GM12878 (cell line): Measurements from ENCODE around the gene NFYC. TPM values are rescaled to one million over a fixed set of nuclear protein-coding genes. Genes with fewer than 3 reads are reported as not detected.
A peak's percentile ranks its signal among the peaks of the same experiment; 100 is the strongest.

Experiments used
- ASH2L ChIP-seq: fragments of 300-600, 200-600 bp; sonication (generic); IDR thresholded peaks from 2 replicates; pipeline ENCODE4 v1.6.1; 2017; ENCODE audit warnings: low read depth, mild to moderate bottlenecking, borderline replicate concordance
- ATF3 ChIP-seq: IDR thresholded peaks from 2 replicates; pipeline ENCODE4 v1.6.1; 2011; ENCODE audit warnings: low read depth, mild to moderate bottlenecking, low read length, moderate library complexity, borderline replicate concordance; ENCODE audit errors: extremely low read depth
- BCL11A ChIP-seq: IDR thresholded peaks from 2 replicates; pipeline ENCODE4 v1.6.1; 2011; ENCODE audit warnings: low read depth, low read length
- BRCA1 ChIP-seq: IDR thresholded peaks from 2 replicates; pipeline ENCODE4 v1.6.1; 2011; ENCODE audit warnings: low read depth, low read length, improper control_type of control experiment
- CHD2 ChIP-seq: IDR thresholded peaks from 2 replicates; pipeline ENCODE4 v1.6.1; 2011; ENCODE audit warnings: low read depth, low read length, improper control_type of control experiment, borderline replicate concordance
- CREB1 ChIP-seq: IDR thresholded peaks from 2 replicates; pipeline ENCODE4 v1.6.1; 2012; ENCODE audit warnings: low read depth, mild to moderate bottlenecking, inconsistent platforms
- CTCF ChIP-seq, 3 experiments: IDR thresholded peaks in 2 of 3; conservative IDR thresholded peaks in 1 of 3; 2 replicates each; pipeline ENCODE4 v1.5.1; 2011; ENCODE audit warnings: low read depth in 3 of 3, low read length in 3 of 3, mild to moderate bottlenecking in 3 of 3, control low read depth in 2 of 3, moderate library complexity in 2 of 3, inconsistent platforms in 1 of 3, mixed read lengths in 1 of 3; ENCODE audit not compliant: control insufficient read depth in 2 of 3, insufficient read depth in 1 of 3; ENCODE audit errors: extremely low read depth in 1 of 3
- EED ChIP-seq: sonication (generic); IDR thresholded peaks from 2 replicates; pipeline ENCODE4 v1.6.1; 2016; ENCODE audit warnings: antibody characterized with exemption, low read depth
- EGR1 ChIP-seq, 2 experiments: IDR thresholded peaks; 1 replicate in 1 of 2; 2 replicates in 1 of 2; pipeline ENCODE4 v1.6.1; 2011 to 2012; ENCODE audit warnings: low read depth in 2 of 2, low read length in 2 of 2, borderline replicate concordance in 1 of 2, mild to moderate bottlenecking in 1 of 2, moderate library complexity in 1 of 2
- GABPA ChIP-seq: IDR thresholded peaks from 2 replicates; pipeline ENCODE4 v1.6.1; 2014; ENCODE audit warnings: antibody characterized with exemption, low read depth, mild to moderate bottlenecking, inconsistent platforms
- HDAC2 ChIP-seq: fragments of 200-600 bp; sonication (generic); IDR thresholded peaks from 2 replicates; pipeline ENCODE4 v1.6.1; 2017
- HDGF ChIP-seq: fragments of 450-650 bp; IDR thresholded peaks from 2 replicates; pipeline ENCODE4 v1.6.1; 2016; ENCODE audit warnings: antibody characterized with exemption
- MTA3 ChIP-seq: IDR thresholded peaks from 2 replicates; pipeline ENCODE4 v1.6.1; 2012; ENCODE audit warnings: low read length, inconsistent platforms, borderline replicate concordance
- MXI1 ChIP-seq: fragments of 150-350 bp; IDR thresholded peaks from 2 replicates; pipeline ENCODE4 v1.6.1; 2011; ENCODE audit warnings: low read depth, mild to moderate bottlenecking, inconsistent platforms, low read length, improper control_type of control experiment
- NBN ChIP-seq: fragments of 450-650 bp; IDR thresholded peaks from 2 replicates; pipeline ENCODE4 v1.6.1; 2016
- NRF1 ChIP-seq: conservative IDR thresholded peaks from 2 replicates; pipeline ENCODE4 v1.6.1; 2011; ENCODE audit warnings: mild to moderate bottlenecking, low read depth, low read length, improper control_type of control experiment
- SMAD5 ChIP-seq: IDR thresholded peaks from 2 replicates; pipeline ENCODE4 v1.6.1; 2016; ENCODE audit warnings: antibody characterized with exemption, low read depth
- SPI1 ChIP-seq: IDR thresholded peaks from 2 replicates; pipeline ENCODE4 v1.6.1; 2011; ENCODE audit warnings: low read depth, mild to moderate bottlenecking, low read length, moderate library complexity, borderline replicate concordance; ENCODE audit not compliant: insufficient read depth
- USF2 ChIP-seq: IDR thresholded peaks from 2 replicates; pipeline ENCODE4 v1.6.1; 2011; ENCODE audit warnings: low read depth, low read length, improper control_type of control experiment, borderline replicate concordance
- ZBED1 ChIP-seq: IDR thresholded peaks from 2 replicates; pipeline ENCODE4 v1.6.1; 2016; ENCODE audit warnings: borderline replicate concordance
- ZBTB4 ChIP-seq: fragments of 450-650 bp; formaldehyde crosslinking; IDR thresholded peaks from 2 replicates; pipeline ENCODE4 v1.4.0; 2022; ENCODE audit warnings: mild to moderate bottlenecking, moderate library complexity
- ZNF24 ChIP-seq: fragments of 450-650 bp; IDR thresholded peaks from 2 replicates; pipeline ENCODE4 v1.6.1; 2017; ENCODE audit warnings: antibody characterized with exemption, mild to moderate bottlenecking
- polyA plus RNA-seq, 11 experiments: library from polyadenylated mRNA; depleted of rRNA in 4 of 11; unstranded in 6 of 11; stranded (reverse) in 5 of 11; fragments of >200 nt; fragmentation: Nextera tagmentation in 4 of 11; fragmentation: Illumina TruSeq in 1 of 11; extraction: Ambion mirVana in 4 of 11; extraction: Trizol in 1 of 11; gene quantifications; 1 replicate in 1 of 11; 2 replicates in 10 of 11; pipeline versions ENCODE4 v1.2.1 to v1.2.3, GENCODE V29; 2011 to 2016; ENCODE audit warnings: inconsistent platforms in 2 of 11, missing spikeins in 2 of 11, low read depth in 1 of 11
- total RNA-seq, 4 experiments: library from RNA; depleted of rRNA in 3 of 4; stranded (reverse); fragments of >200 nt in 3 of 4; fragmentation: Illumina TruSeq in 1 of 4; extraction: Trizol in 1 of 4; gene quantifications; 2 replicates each; pipeline versions ENCODE4 v1.2.1 to v1.2.3, GENCODE V29; 2013 to 2021

Gene NFYC
- total and polyA plus RNA-seq, 10 of the 15 experiments (the other 5 are each of a cell fraction or from before 2014, with no cell fraction given): 4.3 to 84.2 (median 58.3) TPM

GRCh38 chr1:40709100-40709801, 17.7 kb downstream of the NFYC start (continued):
- TF ChIP-seq ZBTB4 (CRISPR knock-in tag): no peak
- no peak for TF ChIP-seq EED
- peak; percentile 87 for TF ChIP-seq CREB1
- no peak for TF ChIP-seq CTCF (IDR thresholded peaks at IDR 0.05 in 2 of 3, conservative IDR thresholded peaks at IDR 0.05 in 1 of 3; ENCODE audit: control insufficient read depth in 2 of 3, extremely low read depth in 1 of 3, insufficient read depth in 1 of 3, low read depth in 3 of 3, low read length in 3 of 3)
- TF ChIP-seq ZNF24: no peak
- TF ChIP-seq MTA3: no peak
- TF ChIP-seq SPI1: peak; percentile 95
- peak; percentile 78 for TF ChIP-seq GABPA
- no peak for TF ChIP-seq ATF3
- no peak for TF ChIP-seq HDGF
- no peak for TF ChIP-seq NBN
- TF ChIP-seq USF2: no peak
- TF ChIP-seq ZBED1: no peak
- TF ChIP-seq BRCA1: no peak
- TF ChIP-seq ASH2L: no peak
- TF ChIP-seq BCL11A: no peak
- no peak for TF ChIP-seq HDAC2
- TF ChIP-seq MXI1: 0 out of 2 replicates have a peak, but pooled peaks have one; percentile 27
- TF ChIP-seq EGR1 (IDR thresholded peaks at IDR 0.05; ENCODE audit: borderline replicate concordance in 1 of 2, low read depth in 2 of 2, low read length in 2 of 2): no peak
- no peak; the same call in 1 of the 2 replicates for TF ChIP-seq SMAD5
- TF ChIP-seq CHD2: peak; percentile 94
- TF ChIP-seq NRF1: no peak
